Panc1 (cell line): ENCODE data around the gene CASP2. TPM values are rescaled to one million over a fixed set of nuclear protein-coding genes. Genes with fewer than 3 reads are reported as not detected.

Experiments
- ATAC-seq: fragments of 200-7000 bp; cut with Tn5 transposase; 2 replicates; pipeline ENCODE4 v1.9.1; 2020; ENCODE audit warnings: mild to moderate bottlenecking, moderate library complexity
- BruUV-seq: library from RNA; stranded (reverse); fragments of 400-500 nt; replicated peaks from 2 replicates; lab custom pipeline; 2021; lab: Mats Ljungman, UMichigan
- CTCF ChIA-PET: fragments of 300-600 bp; sonication (Branson Sonifier 250); formaldehyde crosslinking; loops from one replicate; lab custom pipeline; 2022; ENCODE audit warnings: antibody characterized with exemption; lab: Charles Lee
- POLR2A ChIA-PET: fragments of 300-600 bp; sonication (Branson Sonifier 250); formaldehyde crosslinking; loops from one replicate; lab custom pipeline; 2022; ENCODE audit warnings: antibody characterized with exemption; lab: Charles Lee
- DNase-seq: peaks from one replicate; pipeline ENCODE4 v3.0.0-alpha.2; 2010; ENCODE audit warnings: low read depth, low spot score
- H3K27ac ChIP-seq: 2 replicates; pipeline ENCODE4 v1.5.1; 2011; ENCODE audit warnings: mild to moderate bottlenecking, low read length, inconsistent platforms
- H3K27me3 ChIP-seq: fragments of 200-500 bp; sonication (Bioruptor generic); 2 replicates; pipeline ENCODE4 v1.6.0; 2014; ENCODE audit warnings: low read length, inconsistent platforms; ENCODE audit not compliant: control insufficient read depth, insufficient read depth
- H3K36me3 ChIP-seq: fragments of 200-500 bp; sonication (Bioruptor generic); 2 replicates; pipeline ENCODE4 v1.5.1; 2014; ENCODE audit warnings: inconsistent platforms, mild to moderate bottlenecking, low read length, moderate library complexity; ENCODE audit not compliant: control insufficient read depth, insufficient read depth
- H3K4me1 ChIP-seq: 2 replicates; pipeline ENCODE4 v1.5.1; 2011; ENCODE audit warnings: inconsistent platforms, mild to moderate bottlenecking, low read length, moderate library complexity; ENCODE audit not compliant: control insufficient read depth, insufficient read depth
- H3K4me3 ChIP-seq, 2 experiments: 2 replicates each; pipeline ENCODE4 v1.5.1; 2011 to 2012; ENCODE audit warnings: low read depth in 2 of 2, low read length in 2 of 2, mild to moderate bottlenecking in 2 of 2, inconsistent platforms in 1 of 2, moderate library complexity in 1 of 2
- H3K9me3 ChIP-seq: fragments of 200-500 bp; sonication (Bioruptor generic); 2 replicates; pipeline ENCODE4 v1.5.1; 2014; ENCODE audit warnings: low read depth, mild to moderate bottlenecking, inconsistent platforms, low read length, moderate library complexity; ENCODE audit not compliant: control insufficient read depth, insufficient read depth
- CTCF ChIP-seq: fragments of 450-650 bp; IDR thresholded peaks from 2 replicates; pipeline ENCODE4 v1.5.1; 2017; ENCODE audit warnings: mild to moderate bottlenecking
- POLR2AphosphoS5 ChIP-seq: IDR thresholded peaks from 2 replicates; pipeline ENCODE4 v1.6.1; 2012; ENCODE audit warnings: mild to moderate bottlenecking, low read depth, low read length, moderate library complexity
- REST ChIP-seq, 2 experiments: IDR thresholded peaks; 2 replicates each; pipeline ENCODE4 v1.6.1; 2011 to 2012; ENCODE audit warnings: low read depth in 2 of 2, control low read depth in 1 of 2, low read length in 1 of 2, mild to moderate bottlenecking in 1 of 2, moderate library complexity in 1 of 2; ENCODE audit not compliant: insufficient read depth in 1 of 2
- SIN3A ChIP-seq: IDR thresholded peaks from 2 replicates; pipeline ENCODE4 v1.6.1; 2012; ENCODE audit warnings: low read depth, mild to moderate bottlenecking, low read length, moderate library complexity, borderline replicate concordance; ENCODE audit not compliant: insufficient read depth
- TCF7L2 ChIP-seq: IDR thresholded peaks from 2 replicates; pipeline ENCODE4 v1.6.1; 2011; ENCODE audit warnings: mild to moderate bottlenecking, low read depth, low read length, inconsistent platforms
- in situ Hi-C: cut with HindIII; loops from 2 replicates; pipeline ENCODE4 v1.10.0; 2016; ENCODE audit warnings: low sequenced_read_pairs, low pct_unique_long_range_greater_than_20kb
- intact Hi-C: fragments of 100-400 bp; cut with micrococcal nuclease; formaldehyde crosslinking; loops from one replicate; pipeline ENCODE4 v1.10.0; 2022; ENCODE audit not compliant: unreplicated experiment
- total RNA-seq: library from RNA; stranded (reverse); gene quantifications from one replicate; pipeline ENCODE4 v1.2.1, GENCODE V29; 2021; ENCODE audit not compliant: unreplicated experiment

Gene CASP2
- total RNA-seq, 1 experiment from 2014 or later = 47.4 TPM

- DNase-seq (no peak), ATAC-seq (no peak)
- H3K4me3 ChIP-seq = no peak overlapping the region
- no peaks in the 10 kb centered on the region for H3K36me3 ChIP-seq
- H3K27ac ChIP-seq = no peak overlapping the region
- CTCF ChIA-PET = no interaction called here
- no TSS peak for BruUV-seq
- in situ Hi-C loops (no loop called here), intact Hi-C loops (no loop called here)
- POLR2A ChIA-PET = interaction anchor here (0.6 kb wide), 1 partner anchor 75 kb away, joined by 4 read pairs; no protein-coding TSS in a partner anchor
- no peaks in the 10 kb centered on the region for H3K9me3 ChIP-seq
- TF ChIP-seq SIN3A = no peak
- no peak for TF ChIP-seq POLR2AphosphoS5
- TF ChIP-seq CTCF = no peak
- TF ChIP-seq REST (IDR thresholded peaks at IDR 0.05; ENCODE audit: insufficient read depth in 1 of 2, low read depth in 2 of 2, low read length in 1 of 2) = no peak
- TF ChIP-seq TCF7L2 = no peak
- peaks cover 2% of the 10 kb centered on the region for H3K4me1 ChIP-seq
- no peaks in the 10 kb centered on the region for H3K27me3 ChIP-seq
These were observed 28.4 kb upstream of the CASP2 start for GRCh38 chr7:143259765-143260164.

GRCh38 chr7:143261901-143262300 lies 26.2 kb upstream of the CASP2 start:
- Histone ChIP-seq H3K4me3 (no peak overlapping the region), H3K9me3 (no peaks in the 10 kb centered on the region), H3K4me1 (peaks cover 2% of the 10 kb centered on the region), H3K36me3 (no peaks in the 10 kb centered on the region), H3K27me3 (no peaks in the 10 kb centered on the region), H3K27ac (no peak overlapping the region)
- no peak for TF ChIP-seq TCF7L2
- TF ChIP-seq SIN3A = no peak
- no peak for TF ChIP-seq CTCF
- TF ChIP-seq REST (IDR thresholded peaks at IDR 0.05; ENCODE audit: insufficient read depth in 1 of 2, low read depth in 2 of 2, low read length in 1 of 2) = no peak
- TF ChIP-seq POLR2AphosphoS5 = no peak
- intact Hi-C loops = no loop called here
- no peak for DNase-seq
- in situ Hi-C loops = no loop called here
- POLR2A ChIA-PET = interaction anchor here (0.7 kb wide), 1 partner anchor 26 kb away, joined by 3 read pairs; the partner anchor contains the start of gene CASP2
- no TSS peak for BruUV-seq
- ATAC-seq = no peak
- CTCF ChIA-PET = no interaction called here
